Measurements from ENCODE around the gene SLC25A12. TPM values are rescaled to one million over a fixed set of nuclear protein-coding genes. Genes with fewer than 3 reads are reported as not detected.

The SLC25A12 gene
- total and polyA plus RNA-seq, 9 of the 15 experiments (the other 6 are each of a cell fraction or from before 2014, with no cell fraction given) = 13.5 to 36.5 (median 21.7) TPM

GRCh38 chr2:171813729-171814128 lies 80.3 kb downstream of the SLC25A12 start:
- H3K27ac ChIP-seq (ENCODE audit: extremely low read depth, low read depth, low read length) = no peak overlapping the region

More at GRCh38 chr2:171813729-171814128, 80.3 kb downstream of the SLC25A12 start:
- in situ Hi-C loops (cut with MboI) (no loop called here), intact Hi-C loops (cut with micrococcal nuclease) (loop anchor here (5.0 to 10.0 kb wide), 2 partner anchors 109 kb away; partner anchors contain the start of gene HAT1)
- no peak overlapping the region for H3K9ac ChIP-seq (ENCODE audit: insufficient read depth in 1 of 2, low read depth in 2 of 2, low read length in 2 of 2)
- TF ChIP-seq CXXC5 (CRISPR knock-in tag; IDR thresholded peaks at IDR 0.05) (no peak), PTTG1 (tag; IDR thresholded peaks at IDR 0.05; ENCODE audit: low read depth) (no peak), KDM1A (IDR thresholded peaks at IDR 0.05) (no peak), SRSF9 (IDR thresholded peaks at IDR 0.05; ENCODE audit: borderline replicate concordance, low read depth, low read length) (no peak), ZNF23 (CRISPR knock-in tag; IDR thresholded peaks at IDR 0.05) (no peak), FOXJ2 (tag; IDR thresholded peaks at IDR 0.05) (no peak), ID3 (CRISPR knock-in tag; IDR thresholded peaks at IDR 0.05) (no peak), ID3 (tag; IDR thresholded peaks at IDR 0.05) (no peak), DACH1 (IDR thresholded peaks at IDR 0.05; ENCODE audit: partially characterized antibody) (no peak), BHLHE40 (IDR thresholded peaks at IDR 0.05; ENCODE audit: low read length) (no peak), SIRT6 (IDR thresholded peaks at IDR 0.05; ENCODE audit: low read depth, low read length) (no peak), KLF1 (tag; IDR thresholded peaks at IDR 0.05) (no peak), GABPA (tag; conservative IDR thresholded peaks at IDR 0.05; ENCODE audit: low read depth) (no peak), MAX (CRISPR knock-in tag; IDR thresholded peaks at IDR 0.05) (no peak), RAD21 (CRISPR knock-in tag; conservative IDR thresholded peaks at IDR 0.05 in 1 of 2, IDR thresholded peaks at IDR 0.05 in 1 of 2) (no peak)
- peaks cover 12% of the 10 kb centered on the region; the same call in 2 of the 3 replicates for H3K36me3 ChIP-seq (ENCODE audit: control insufficient read depth, insufficient read depth, low read length)
- H3K4me1 ChIP-seq (replicated peaks in 1 of 2; ENCODE audit: control insufficient read depth in 2 of 2, insufficient read depth in 2 of 2, low read length in 2 of 2) = no peaks in the 10 kb centered on the region
- no peak overlapping the region for H3K4me2 ChIP-seq (ENCODE audit: insufficient read depth, low read length)
- no peaks in the 10 kb centered on the region for H4K20me1 ChIP-seq (replicated peaks; ENCODE audit: control insufficient read depth, insufficient read depth, low read length)
- no peaks in the 10 kb centered on the region for H3K27me3 ChIP-seq (ENCODE audit: control insufficient read depth in 2 of 2, insufficient read depth in 2 of 2, low read length in 2 of 2)
- no peak for FAIRE-seq
- H3K9me3 ChIP-seq (replicated peaks; ENCODE audit: control insufficient read depth, insufficient read depth, low read depth, low read length) = no peaks in the 10 kb centered on the region
- H3K9me1 ChIP-seq (ENCODE audit: control insufficient read depth, insufficient read depth, low read length) = no peaks in the 10 kb centered on the region
- no peak overlapping the region for H3K4me3 ChIP-seq
- ChIA-PET CTCF (ENCODE audit: low intra/inter-chr PET ratio) (interaction anchor here (5.9 kb wide), 1 partner anchor 290 kb away, joined by 74 read pairs; the partner anchor contains the start of gene DLX2), POLR2A (interaction anchor here (0.6 kb wide), 1 partner anchor 295 kb away, joined by 3 read pairs; no protein-coding TSS in a partner anchor)
- no peak overlapping the region for H2AFZ ChIP-seq (ENCODE audit: low read depth, low read length)
- DNase-seq (ENCODE audit: extremely low read depth in 1 of 4, low spot score in 3 of 4) = no peak
- no TSS peak for BruUV-seq (replicated peaks)
- WGBS (ENCODE audit: insufficient coverage, low coverage, missing lambda C conversion rate) = 86% methylated on average over 5 of the region's 5 CpGs
- H3K79me2 ChIP-seq (ENCODE audit: control insufficient read depth, insufficient read depth, low read length) = no peaks in the 10 kb centered on the region
- no peak for ATAC-seq

Measured in K562 (cell line).